ENCODE data around the gene UBASH3A. TPM values are rescaled to one million over a fixed set of nuclear protein-coding genes. Genes with fewer than 3 reads are reported as not detected.

UBASH3A gene
- total RNA-seq, 1 donor from 2014 or later, result not detected

GRCh38 chr21:42461185-42461520 lies 57.5 kb downstream of the UBASH3A start:
- no peak for FAIRE-seq
- no peak for DNase-seq (ENCODE audit: low read depth)
- no peak overlapping the region for H3K4me3 ChIP-seq (ENCODE audit: low read depth, low read length)
- H3K27me3 ChIP-seq (ENCODE audit: control insufficient read depth, insufficient read depth, low read length), result no peaks in the 10 kb centered on the region
- H3K36me3 ChIP-seq (ENCODE audit: control insufficient read depth, insufficient read depth, low read length), result no peaks in the 10 kb centered on the region
- TF ChIP-seq CTCF (IDR thresholded peaks at IDR 0.05; ENCODE audit: insufficient read depth, low read length, severe bottlenecking), result no peak

- FAIRE-seq (no peak), DNase-seq (ENCODE audit: low read depth) (no peak)
- TF ChIP-seq CTCF (IDR thresholded peaks at IDR 0.05; ENCODE audit: insufficient read depth, low read length, severe bottlenecking), result no peak
- Histone ChIP-seq H3K36me3 (ENCODE audit: control insufficient read depth, insufficient read depth, low read length) (no peaks in the 10 kb centered on the region), H3K4me3 (ENCODE audit: low read depth, low read length) (no peak overlapping the region), H3K27me3 (ENCODE audit: control insufficient read depth, insufficient read depth, low read length) (no peaks in the 10 kb centered on the region)
These were observed 58.5 kb downstream of the UBASH3A start for GRCh38 chr21:42461881-42462877.

DNA sequence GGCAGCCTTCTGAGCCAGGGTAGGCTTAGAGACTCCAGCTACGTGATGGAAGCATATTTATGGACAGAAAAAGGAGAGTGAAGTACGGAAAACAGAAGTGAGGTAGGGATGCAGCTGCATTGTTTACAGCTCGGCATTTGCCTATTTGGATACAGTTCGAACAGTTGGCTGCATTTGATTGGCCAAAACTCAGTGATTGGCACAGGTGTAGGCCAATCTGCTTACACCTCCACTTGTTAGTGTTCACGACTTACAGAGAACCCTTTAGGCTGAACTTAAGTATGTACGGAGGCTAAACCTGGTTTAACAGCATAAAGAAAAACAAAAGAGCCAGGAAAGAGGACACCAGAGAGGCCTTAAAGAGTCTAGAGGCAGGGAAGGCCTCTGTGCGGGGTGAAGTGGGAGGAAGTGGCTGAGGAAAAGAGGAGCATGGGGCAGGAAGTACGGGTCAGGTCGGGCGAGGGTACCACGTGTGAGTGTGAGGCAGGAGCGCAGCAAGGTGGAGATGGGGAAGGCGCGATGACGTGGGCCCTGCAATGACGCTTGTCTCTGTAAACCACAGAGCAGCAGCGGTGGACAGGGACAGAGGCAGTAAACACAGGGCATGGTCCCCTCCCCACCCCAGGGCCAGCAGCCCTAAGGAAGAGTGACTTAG lies 60.3 kb downstream of the UBASH3A start:
- DNase-seq (ENCODE audit: low read depth) (peak; percentile 46), FAIRE-seq (no peak)
- no peaks in the 10 kb centered on the region for H3K27me3 ChIP-seq (ENCODE audit: control insufficient read depth, insufficient read depth, low read length)

DNA sequence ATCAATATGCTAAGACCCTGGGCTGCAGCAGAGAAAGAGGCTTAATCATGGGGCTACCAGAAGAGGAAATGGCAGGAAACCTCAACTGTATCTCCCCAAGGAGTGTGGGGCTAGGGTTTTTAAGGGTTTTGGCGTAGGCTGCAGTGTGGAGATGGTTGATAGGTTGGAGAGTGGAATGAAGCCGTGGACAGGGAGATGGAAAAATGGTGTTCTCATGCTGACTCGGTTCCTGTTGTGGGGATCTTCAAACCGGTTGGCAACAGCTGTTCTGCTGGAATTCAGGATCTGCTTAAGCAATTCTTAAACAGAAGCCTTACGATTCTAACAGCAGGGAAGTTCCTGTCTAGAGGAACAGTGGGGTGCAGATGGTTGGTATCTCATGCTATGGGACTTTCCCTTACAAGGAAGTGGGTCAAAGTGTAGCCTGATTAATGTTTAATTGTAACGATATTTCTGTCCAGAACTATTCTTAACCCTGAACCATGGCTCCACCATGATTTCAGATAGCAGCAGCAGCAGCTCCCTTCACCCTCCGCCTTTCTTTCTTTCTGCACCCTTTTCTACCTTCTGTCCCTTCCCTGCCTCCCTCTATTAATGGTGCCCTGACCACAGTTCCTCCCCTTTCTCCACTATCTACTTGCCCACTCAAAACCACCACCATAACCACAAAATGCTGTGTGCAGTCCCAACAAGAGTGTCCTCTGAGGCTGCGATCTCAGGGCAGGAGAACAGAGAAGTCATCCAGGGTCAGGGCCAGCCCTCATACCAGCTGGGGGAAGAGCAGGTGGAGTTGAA lies 61.5 kb downstream of the UBASH3A start:
- no peak overlapping the region for H3K4me3 ChIP-seq (ENCODE audit: low read depth, low read length)
- H3K36me3 ChIP-seq (ENCODE audit: control insufficient read depth, insufficient read depth, low read length), result no peaks in the 10 kb centered on the region
- H3K27me3 ChIP-seq (ENCODE audit: control insufficient read depth, insufficient read depth, low read length), result no peaks in the 10 kb centered on the region
- no peak for TF ChIP-seq CTCF (IDR thresholded peaks at IDR 0.05; ENCODE audit: insufficient read depth, low read length, severe bottlenecking)
- FAIRE-seq, result no peak
- peak; percentile 43 for DNase-seq (ENCODE audit: low read depth)

More for the DNA sequence above, 60.3 kb downstream of the UBASH3A start:
- TF ChIP-seq CTCF (IDR thresholded peaks at IDR 0.05; ENCODE audit: insufficient read depth, low read length, severe bottlenecking), result no peak
- H3K36me3 ChIP-seq (ENCODE audit: control insufficient read depth, insufficient read depth, low read length), result no peaks in the 10 kb centered on the region
- H3K4me3 ChIP-seq (ENCODE audit: low read depth, low read length), result no peak overlapping the region

GRCh38 chr21:42465803-42466127 lies 62.1 kb downstream of the UBASH3A start:
- FAIRE-seq, result no peak
- Histone ChIP-seq H3K27me3 (ENCODE audit: control insufficient read depth, insufficient read depth, low read length) (no peaks in the 10 kb centered on the region), H3K4me3 (ENCODE audit: low read depth, low read length) (no peak overlapping the region), H3K36me3 (ENCODE audit: control insufficient read depth, insufficient read depth, low read length) (no peaks in the 10 kb centered on the region)
- TF ChIP-seq CTCF (IDR thresholded peaks at IDR 0.05; ENCODE audit: insufficient read depth, low read length, severe bottlenecking), result no peak
- no peak for DNase-seq (ENCODE audit: low read depth)

All from bronchial epithelial cell (primary cell).